ENCODE measurements around the gene FHOD1.

GRCh38 chr16:67179421-67180080 lies 67.7 kb downstream of the FHOD1 start:
- TF ChIP-seq CTCF (IDR thresholded peaks at IDR 0.05): no peak
- TF ChIP-seq POLR2A (IDR thresholded peaks at IDR 0.05): no peak

Data from Peyer's patch (tissue), 4 donors.